MM.1S (cell line): ENCODE measurements around the gene DNASE2B.

Source experiments
- DNase-seq: peaks from one replicate; pipeline ENCODE4 v3.0.0-alpha.2; 2015
- H2AFZ ChIP-seq: fragments of 300-600 bp; sonication (generic); 2 replicates; pipeline ENCODE4 v1.6.0; 2016; ENCODE audit warnings: antibody characterized with exemption, low read length
- H3F3A ChIP-seq: fragments of 300-600 bp; sonication (generic); 2 replicates; pipeline ENCODE4 v1.6.1; 2016; ENCODE audit warnings: mild to moderate bottlenecking, antibody characterized with exemption, low read length, moderate library complexity, mixed read lengths; ENCODE audit not compliant: insufficient read depth
- H3K27ac ChIP-seq: fragments of 300-600 bp; sonication (generic); 2 replicates; pipeline ENCODE4 v1.5.1; 2016; ENCODE audit warnings: mild to moderate bottlenecking, low read length
- H3K27me3 ChIP-seq: fragments of 300-600 bp; sonication (generic); replicated peaks from 2 replicates; pipeline ENCODE4 v1.6.0; 2016; ENCODE audit warnings: low read length; ENCODE audit not compliant: insufficient read depth
- H3K36me3 ChIP-seq: fragments of 300-600 bp; sonication (generic); replicated peaks from 2 replicates; pipeline ENCODE4 v1.6.1; 2016; ENCODE audit warnings: mild to moderate bottlenecking, low read length, mixed read lengths; ENCODE audit not compliant: insufficient read depth
- H3K4me1 ChIP-seq: fragments of 300-600 bp; sonication (generic); 2 replicates; pipeline ENCODE4 v1.6.1; 2016; ENCODE audit warnings: low read length, mixed read lengths
- H3K4me2 ChIP-seq: fragments of 300-600 bp; sonication (generic); 2 replicates; pipeline ENCODE4 v1.6.0; 2016; ENCODE audit warnings: low read depth, low read length
- H3K4me3 ChIP-seq: fragments of 300-600 bp; sonication (generic); 2 replicates; pipeline ENCODE4 v1.5.1; 2016; ENCODE audit warnings: low read length, mixed read lengths
- H3K79me2 ChIP-seq: fragments of 300-600 bp; sonication (generic); 2 replicates; pipeline ENCODE4 v1.6.1; 2016; ENCODE audit warnings: mixed run types, low read length, mixed read lengths
- H3K9ac ChIP-seq: fragments of 300-600 bp; sonication (generic); 2 replicates; pipeline ENCODE4 v1.6.1; 2016; ENCODE audit warnings: low read length, mixed read lengths
- H3K9me2 ChIP-seq: fragments of 300-600 bp; sonication (generic); replicated peaks from 2 replicates; pipeline ENCODE4 v1.6.1; 2016; ENCODE audit warnings: mild to moderate bottlenecking, low read length, mixed read lengths; ENCODE audit not compliant: insufficient read depth
- H3K9me3 ChIP-seq: fragments of 300-600 bp; sonication (generic); replicated peaks from 2 replicates; pipeline ENCODE4 v1.6.1; 2016; ENCODE audit warnings: mild to moderate bottlenecking, low read length, mixed read lengths; ENCODE audit not compliant: insufficient read depth
- H4K20me1 ChIP-seq: fragments of 300-600 bp; sonication (generic); 2 replicates; pipeline ENCODE4 v1.6.1; 2016; ENCODE audit warnings: mild to moderate bottlenecking, low read length, moderate library complexity, mixed read lengths; ENCODE audit not compliant: insufficient read depth
- EZH2 ChIP-seq: fragments of 300-600 bp; sonication (generic); optimal IDR thresholded peaks from 2 replicates; pipeline ENCODE3; 2017; ENCODE audit warnings: low read depth, mild to moderate bottlenecking, antibody characterized with exemption, low read length, mixed read lengths
- EZH2phosphoT487 ChIP-seq: fragments of 300-600 bp; sonication (generic); IDR thresholded peaks from 2 replicates; pipeline ENCODE4 v1.6.1; 2018; ENCODE audit warnings: antibody characterized with exemption, low read length
- TF ChIP-seq, protein P1 (sequence below): fragments of 300-600 bp; sonication (generic); IDR thresholded peaks from 2 replicates; pipeline ENCODE4 v1.5.1; 2016; ENCODE audit warnings: antibody characterized with exemption, low read length, mixed read lengths

Gene DNASE2B

DNA sequence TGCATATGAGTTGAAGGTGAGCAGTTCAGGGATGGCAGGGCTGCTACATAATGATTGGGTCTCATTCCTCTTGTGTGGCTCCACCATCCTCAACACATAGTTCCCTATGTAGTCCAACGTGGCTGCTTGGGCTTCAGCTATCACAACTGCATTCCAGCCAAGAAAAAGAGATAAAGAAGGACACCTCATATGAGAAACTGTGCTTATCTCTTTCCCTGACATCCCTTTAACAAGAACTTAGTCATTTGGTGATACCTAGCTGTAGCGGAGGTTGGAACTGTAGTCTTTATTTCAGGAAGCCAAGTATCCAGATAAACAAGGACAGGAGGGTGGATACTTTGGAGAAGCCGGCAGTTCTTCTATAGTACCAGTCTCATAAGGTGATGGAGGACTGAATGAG, 42.7 kb upstream of the DNASE2B start:
- Histone ChIP-seq H3K27ac (no peak overlapping the region), H3K4me1 (no peaks in the 10 kb centered on the region), H3K79me2 (no peaks in the 10 kb centered on the region), H3K4me2 (no peak overlapping the region), H3K27me3 (no peaks in the 10 kb centered on the region), H3K36me3 (no peaks in the 10 kb centered on the region), H3K9me2 (no peaks in the 10 kb centered on the region), H3K9me3 (no peaks in the 10 kb centered on the region), H3F3A (no peaks in the 10 kb centered on the region), H4K20me1 (no peaks in the 10 kb centered on the region), H3K4me3 (no peak overlapping the region), H2AFZ (no peak overlapping the region), H3K9ac (no peak overlapping the region)
- DNase-seq = no peak
- TF ChIP-seq EZH2phosphoT487 (no peak), EZH2 (no peak)
- TF ChIP-seq, protein P1, sequence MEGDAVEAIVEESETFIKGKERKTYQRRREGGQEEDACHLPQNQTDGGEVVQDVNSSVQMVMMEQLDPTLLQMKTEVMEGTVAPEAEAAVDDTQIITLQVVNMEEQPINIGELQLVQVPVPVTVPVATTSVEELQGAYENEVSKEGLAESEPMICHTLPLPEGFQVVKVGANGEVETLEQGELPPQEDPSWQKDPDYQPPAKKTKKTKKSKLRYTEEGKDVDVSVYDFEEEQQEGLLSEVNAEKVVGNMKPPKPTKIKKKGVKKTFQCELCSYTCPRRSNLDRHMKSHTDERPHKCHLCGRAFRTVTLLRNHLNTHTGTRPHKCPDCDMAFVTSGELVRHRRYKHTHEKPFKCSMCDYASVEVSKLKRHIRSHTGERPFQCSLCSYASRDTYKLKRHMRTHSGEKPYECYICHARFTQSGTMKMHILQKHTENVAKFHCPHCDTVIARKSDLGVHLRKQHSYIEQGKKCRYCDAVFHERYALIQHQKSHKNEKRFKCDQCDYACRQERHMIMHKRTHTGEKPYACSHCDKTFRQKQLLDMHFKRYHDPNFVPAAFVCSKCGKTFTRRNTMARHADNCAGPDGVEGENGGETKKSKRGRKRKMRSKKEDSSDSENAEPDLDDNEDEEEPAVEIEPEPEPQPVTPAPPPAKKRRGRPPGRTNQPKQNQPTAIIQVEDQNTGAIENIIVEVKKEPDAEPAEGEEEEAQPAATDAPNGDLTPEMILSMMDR = no peak

DNA sequence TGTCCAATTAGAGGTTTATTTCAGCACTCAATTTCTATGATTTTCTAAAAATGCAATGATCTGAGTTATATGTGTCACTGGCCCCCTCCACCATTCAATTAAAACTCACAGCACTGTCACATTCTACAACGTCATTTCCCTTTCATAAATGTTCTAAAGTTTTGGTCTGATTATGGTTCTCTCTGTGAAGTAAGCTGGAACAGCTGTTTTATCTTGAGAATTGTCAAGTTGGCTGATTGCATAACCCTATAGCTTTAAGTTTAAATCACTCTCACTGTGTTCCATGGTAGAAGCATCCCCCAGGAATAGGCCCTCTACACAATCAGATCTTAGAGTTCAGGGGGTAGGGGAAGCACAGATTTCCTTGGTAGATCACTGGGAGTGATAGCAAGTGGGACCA, 41.4 kb upstream of the DNASE2B start:
- Histone ChIP-seq H3K4me3 (no peak overlapping the region), H3K9me2 (no peaks in the 10 kb centered on the region), H2AFZ (no peak overlapping the region), H3K4me2 (no peak overlapping the region), H3K79me2 (no peaks in the 10 kb centered on the region), H3F3A (no peaks in the 10 kb centered on the region), H3K27me3 (no peaks in the 10 kb centered on the region), H3K4me1 (no peaks in the 10 kb centered on the region), H3K9ac (no peak overlapping the region), H3K27ac (no peak overlapping the region), H4K20me1 (no peaks in the 10 kb centered on the region), H3K36me3 (no peaks in the 10 kb centered on the region), H3K9me3 (no peaks in the 10 kb centered on the region)
- no peak for DNase-seq
- TF ChIP-seq, protein P1 = no peak
- TF ChIP-seq EZH2 (no peak), EZH2phosphoT487 (no peak)

DNA sequence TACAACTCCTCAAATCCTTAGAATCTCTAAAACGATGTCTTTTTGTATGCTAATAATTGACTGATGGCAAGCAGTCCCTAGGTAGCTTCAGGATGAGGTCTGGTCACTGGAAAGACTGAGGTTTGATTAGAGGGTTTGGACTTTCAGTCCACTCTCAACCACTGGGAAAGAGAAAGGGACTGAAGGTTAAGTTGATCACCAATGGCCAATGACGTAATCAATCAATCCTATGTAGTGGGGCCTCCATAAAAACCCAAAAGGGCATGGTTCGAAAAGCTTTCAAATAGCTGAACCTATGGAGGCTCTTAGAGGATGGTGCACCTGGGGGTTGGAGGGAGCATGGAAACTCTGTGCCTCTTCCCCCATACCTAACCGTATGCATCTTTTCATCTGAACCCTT, 39.6 kb upstream of the DNASE2B start:
- Histone ChIP-seq H3F3A (no peaks in the 10 kb centered on the region), H3K9ac (no peak overlapping the region), H4K20me1 (no peaks in the 10 kb centered on the region), H3K36me3 (no peaks in the 10 kb centered on the region), H3K4me1 (no peaks in the 10 kb centered on the region), H3K9me2 (no peaks in the 10 kb centered on the region), H3K9me3 (no peaks in the 10 kb centered on the region), H2AFZ (no peak overlapping the region), H3K79me2 (no peaks in the 10 kb centered on the region), H3K27ac (no peak overlapping the region), H3K4me2 (no peak overlapping the region), H3K27me3 (no peaks in the 10 kb centered on the region), H3K4me3 (no peak overlapping the region)
- DNase-seq = no peak
- TF ChIP-seq, protein P1 = no peak
- no peak for TF ChIP-seq EZH2phosphoT487
- no peak for TF ChIP-seq EZH2
